CD14-positive monocyte (primary cell): ENCODE data around the gene TRPM4. TPM values are rescaled to one million over a fixed set of nuclear protein-coding genes. Genes with fewer than 3 reads are reported as not detected.

ENCODE experiments used
- DNase-seq, 3 donors: peaks; one replicate each; pipeline ENCODE4 v3.0.0-alpha.2; 2011 to 2022
- H2AFZ ChIP-seq: 2 replicates; pipeline ENCODE4 v1.6.0; 2012; ENCODE audit warnings: mild to moderate bottlenecking, low read depth, low read length, inconsistent platforms; ENCODE audit not compliant: insufficient read depth, poor library complexity, severe bottlenecking
- H3K27ac ChIP-seq, 2 donors: 1 replicate in 1 of 2; 2 replicates in 1 of 2; pipeline ENCODE4 v1.5.1; 2012 to 2013; ENCODE audit warnings: low read length in 2 of 2, control low read depth in 1 of 2, inconsistent platforms in 1 of 2, low read depth in 1 of 2, mild to moderate bottlenecking in 1 of 2
- H3K27me3 ChIP-seq, 2 donors: one replicate each; pipeline versions ENCODE4 v1.6.0 to v1.6.1; 2011 to 2013; ENCODE audit warnings: low read length in 2 of 2; ENCODE audit not compliant: control insufficient read depth in 2 of 2, insufficient read depth in 2 of 2
- H3K36me3 ChIP-seq, 2 donors: replicated peaks in 1 of 2; 1 replicate in 1 of 2; 2 replicates in 1 of 2; pipeline versions ENCODE4 v1.5.1 to v1.6.1; 2012 to 2013; ENCODE audit warnings: low read length in 2 of 2, control low read depth in 1 of 2, inconsistent platforms in 1 of 2, mild to moderate bottlenecking in 1 of 2; ENCODE audit not compliant: insufficient read depth in 2 of 2, control insufficient read depth in 1 of 2
- H3K4me1 ChIP-seq, 2 donors: 1 replicate in 1 of 2; 2 replicates in 1 of 2; pipeline versions ENCODE4 v1.5.1 to v1.6.1; 2012 to 2013; ENCODE audit warnings: low read length in 2 of 2, control low read depth in 1 of 2, inconsistent platforms in 1 of 2, mild to moderate bottlenecking in 1 of 2, moderate library complexity in 1 of 2; ENCODE audit not compliant: insufficient read depth in 2 of 2, control insufficient read depth in 1 of 2
- H3K4me2 ChIP-seq: replicated peaks from 2 replicates; pipeline ENCODE3; 2012; ENCODE audit warnings: low read length, moderate library complexity, mild to moderate bottlenecking; ENCODE audit not compliant: poor library complexity, severe bottlenecking; ENCODE audit errors: extremely low read depth
- H3K4me3 ChIP-seq, 3 experiments: fragments of 200-600 bp in 1 of 3; sonication (generic) in 1 of 3; replicated peaks in 1 of 3; 1 replicate in 2 of 3; 2 replicates in 1 of 3; pipeline ENCODE4 v1.5.1; 2011 to 2013; ENCODE audit warnings: low read length in 3 of 3, mild to moderate bottlenecking in 3 of 3, control low read depth in 2 of 3, low read depth in 2 of 3, inconsistent platforms in 1 of 3, moderate library complexity in 1 of 3
- H3K79me2 ChIP-seq: 2 replicates; pipeline ENCODE4 v1.6.0; 2012; ENCODE audit warnings: mild to moderate bottlenecking, control low read depth, inconsistent platforms, low read length, moderate library complexity; ENCODE audit not compliant: insufficient read depth
- H3K9ac ChIP-seq: 2 replicates; pipeline ENCODE4 v1.6.0; 2017; ENCODE audit warnings: low read length, mild to moderate bottlenecking; ENCODE audit not compliant: insufficient read depth, poor library complexity, severe bottlenecking
- H3K9me3 ChIP-seq, 2 donors: replicated peaks in 1 of 2; 1 replicate in 1 of 2; 2 replicates in 1 of 2; pipeline versions ENCODE4 v1.5.1 to v1.6.1; 2012 to 2013; ENCODE audit warnings: low read length in 2 of 2, control low read depth in 1 of 2; ENCODE audit not compliant: control insufficient read depth in 1 of 2, insufficient read depth in 1 of 2
- H4K20me1 ChIP-seq: 2 replicates; pipeline ENCODE4 v1.6.0; 2012; ENCODE audit warnings: mild to moderate bottlenecking, low read length, control low read depth, moderate library complexity; ENCODE audit not compliant: insufficient read depth
- H3K27ac Mint-ChIP-seq, 7 donors: one replicate each; pipeline ENCODE4 v1.8.0; 2020; ENCODE audit warnings: mild to moderate bottlenecking in 7 of 7, mixed read lengths in 7 of 7, moderate library complexity in 6 of 7, inconsistent platforms in 2 of 7
- H3K27me3 Mint-ChIP-seq, 3 donors: one replicate each; pipeline ENCODE4 v1.8.0; 2021 to 2022; ENCODE audit warnings: low read depth in 3 of 3, mild to moderate bottlenecking in 3 of 3, mixed read lengths in 3 of 3, moderate library complexity in 3 of 3, inconsistent platforms in 1 of 3
- H3K36me3 Mint-ChIP-seq, 2 donors: one replicate each; pipeline ENCODE4 v1.8.0; 2020; ENCODE audit warnings: mixed read lengths in 2 of 2, inconsistent platforms in 1 of 2, mild to moderate bottlenecking in 1 of 2
- H3K4me1 Mint-ChIP-seq: one replicate; pipeline ENCODE4 v1.8.0; 2020; ENCODE audit warnings: mild to moderate bottlenecking, mixed read lengths
- H3K4me3 Mint-ChIP-seq, 2 donors: one replicate each; pipeline ENCODE4 v1.8.0; 2020; ENCODE audit warnings: mild to moderate bottlenecking in 2 of 2, mixed read lengths in 2 of 2, moderate library complexity in 1 of 2
- H3K9me3 Mint-ChIP-seq, 7 donors: one replicate each; pipeline ENCODE4 v1.8.0; 2020 to 2022; ENCODE audit warnings: mixed read lengths in 7 of 7, mild to moderate bottlenecking in 6 of 7, moderate library complexity in 6 of 7, inconsistent platforms in 2 of 7
- WGBS: methylation state at CpG from one replicate; pipeline ENCODE4 v1.1.5; 2013; ENCODE audit warnings: missing lambda C conversion rate; ENCODE audit not compliant: insufficient coverage; 5-methylcytosine and 5-hydroxymethylcytosine counted together
- intact Hi-C, 2 donors: fragments of 100-400 bp; cut with micrococcal nuclease; formaldehyde crosslinking; loops; one replicate each; pipeline versions ENCODE4 v1.15.0 to v1.15.1; 2023
- polyA minus RNA-seq: library from RNA; depleted of rRNA, polyadenylated mRNA; stranded (reverse); fragments of >200 nt; gene quantifications from 2 replicates; pipeline ENCODE4 v1.2.3, GENCODE V29; 2012
- polyA plus RNA-seq, 3 donors: library from polyadenylated mRNA; depleted of rRNA in 1 of 3; unstranded in 2 of 3; stranded (reverse) in 1 of 3; fragments of 300-500 nt in 2 of 3; fragments of >200 nt in 1 of 3; fragmentation: Illumina TruSeq in 2 of 3; gene quantifications; 1 replicate in 2 of 3; 2 replicates in 1 of 3; pipeline ENCODE4 v1.2.3, GENCODE V29; 2012 to 2021
- total RNA-seq, 12 experiments: library from RNA in 1 of 12; stranded (reverse) in 1 of 12; fragments of 120-200 nt in 1 of 12; gene quantifications; one replicate each; pipeline ENCODE4 v1.2.4 and lab custom pipeline; 2013 to 2026; ENCODE audit warnings: mixed read lengths in 6 of 12, inconsistent platforms in 1 of 12
- TF ChIP-seq, protein P1 (sequence below): fragments of 200-600 bp; IDR thresholded peaks from one replicate; pipeline ENCODE4 v1.8.0; 2022; ENCODE audit warnings: antibody characterized with exemption, mild to moderate bottlenecking

TRPM4 gene
- 4.1 TPM for total RNA-seq (2013)
- polyA plus RNA-seq, result 1 to 10 TPM; 6.0 to 6.9 (median 6.6) TPM
- polyA minus RNA-seq, result 1.7 and 2.1 TPM in 2 replicates
- total RNA-seq (lab: John Stamatoyannopoulos, UW), result 0.75 to 5.0 (median 2.9) reads per million in 11 experiments

DNA sequence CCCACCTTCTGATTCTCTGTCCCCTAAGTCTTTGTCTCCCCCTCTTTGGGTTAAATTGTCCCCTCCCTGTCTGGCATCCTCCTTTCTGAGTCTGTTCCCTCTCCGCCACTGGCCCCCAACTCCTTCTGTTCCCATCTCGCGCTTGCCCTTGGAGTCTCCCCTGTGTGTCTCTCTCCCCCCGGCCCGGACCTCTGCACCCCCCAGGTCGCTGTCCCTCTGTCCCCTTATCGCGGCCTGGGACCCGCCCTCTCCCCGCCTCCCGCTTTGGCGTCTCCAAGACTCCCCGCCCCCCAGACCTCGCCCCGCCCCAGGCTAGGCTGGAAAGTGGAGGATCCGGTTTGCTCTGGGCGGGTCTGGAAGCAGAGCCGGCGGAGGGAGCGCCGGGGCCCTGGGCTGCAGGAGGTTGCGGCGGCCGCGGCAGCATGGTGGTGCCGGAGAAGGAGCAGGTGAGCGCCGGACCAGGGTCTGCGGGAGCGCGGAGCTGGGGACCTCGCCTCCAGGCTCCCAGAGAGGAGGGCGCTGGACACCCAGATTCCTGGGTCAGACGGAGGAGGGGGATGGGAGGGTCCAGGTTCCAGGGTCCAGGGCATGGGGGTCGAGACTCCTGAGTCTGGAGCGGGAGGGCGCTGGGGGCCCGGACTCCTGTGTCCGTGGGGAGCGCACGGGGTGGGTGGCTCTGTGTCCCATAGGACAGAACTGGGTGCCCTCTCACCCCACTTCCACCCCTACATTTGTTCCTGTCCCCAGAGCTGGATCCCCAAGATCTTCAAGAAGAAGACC, at the start of gene TRPM4:
TRPM4 (plus strand) TSS at position 348 of the 780 bp plus-strand sequence; CDS start at position 423, 75 bp downstream.
- under 1% methylated on average over 26 of the region's 41 CpGs for WGBS
- Mint-ChIP-seq H3K9me3 (peaks cover 2 to 9% (median 6%) of the 10 kb centered on the region in 7 donors), H3K4me3 (peak within 1 kb of the TSS; percentile 75 to 96), H3K27me3 (peaks cover 42 to 70% (median 65%) of the 10 kb centered on the region in 3 donors), H3K27ac (peak within 1 kb of the TSS in 2 of 7 donors; percentile 24 to 65), H3K4me1 (peaks cover 23% of the 10 kb centered on the region), H3K36me3 (no peaks in the 10 kb centered on the region)
- Histone ChIP-seq H3K27ac (no peak within 1 kb of the TSS), H3K4me2 (peak within 1 kb of the TSS; percentile 94), H3K79me2 (no peaks in the 10 kb centered on the region), H3K9me3 (no peaks in the 10 kb centered on the region), H3K27me3 (peaks cover 7 to 39% of the 10 kb centered on the region in 2 donors), H3K9ac (peak within 1 kb of the TSS; percentile 53), H3K36me3 (no peaks in the 10 kb centered on the region), H4K20me1 (no peaks in the 10 kb centered on the region), H2AFZ (peak within 1 kb of the TSS; percentile 81), H3K4me3 (peak within 1 kb of the TSS; percentile 62 to 84 (median 69)), H3K4me1 (peaks cover 8 to 30% of the 10 kb centered on the region in 2 donors)
- TF ChIP-seq, protein P1, sequence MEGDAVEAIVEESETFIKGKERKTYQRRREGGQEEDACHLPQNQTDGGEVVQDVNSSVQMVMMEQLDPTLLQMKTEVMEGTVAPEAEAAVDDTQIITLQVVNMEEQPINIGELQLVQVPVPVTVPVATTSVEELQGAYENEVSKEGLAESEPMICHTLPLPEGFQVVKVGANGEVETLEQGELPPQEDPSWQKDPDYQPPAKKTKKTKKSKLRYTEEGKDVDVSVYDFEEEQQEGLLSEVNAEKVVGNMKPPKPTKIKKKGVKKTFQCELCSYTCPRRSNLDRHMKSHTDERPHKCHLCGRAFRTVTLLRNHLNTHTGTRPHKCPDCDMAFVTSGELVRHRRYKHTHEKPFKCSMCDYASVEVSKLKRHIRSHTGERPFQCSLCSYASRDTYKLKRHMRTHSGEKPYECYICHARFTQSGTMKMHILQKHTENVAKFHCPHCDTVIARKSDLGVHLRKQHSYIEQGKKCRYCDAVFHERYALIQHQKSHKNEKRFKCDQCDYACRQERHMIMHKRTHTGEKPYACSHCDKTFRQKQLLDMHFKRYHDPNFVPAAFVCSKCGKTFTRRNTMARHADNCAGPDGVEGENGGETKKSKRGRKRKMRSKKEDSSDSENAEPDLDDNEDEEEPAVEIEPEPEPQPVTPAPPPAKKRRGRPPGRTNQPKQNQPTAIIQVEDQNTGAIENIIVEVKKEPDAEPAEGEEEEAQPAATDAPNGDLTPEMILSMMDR, result no peak
- no peak for DNase-seq
- intact Hi-C loops, result no loop called here

- no peak overlapping the region for H3K4me2 ChIP-seq
- no peak overlapping the region for H3K27ac ChIP-seq
- no peaks in the 10 kb centered on the region for H3K27me3 ChIP-seq
- no peak overlapping the region for H2AFZ ChIP-seq
- DNase-seq, result no peak
- TF ChIP-seq, protein P1, result no peak
- no peaks in the 10 kb centered on the region for H3K79me2 ChIP-seq
- WGBS, result 88% methylated on average over 5 of the region's 5 CpGs
- peaks cover 6 to 8% of the 10 kb centered on the region in 2 donors for H3K4me1 ChIP-seq
- intact Hi-C loops, result no loop called here
- peaks cover 9% of the 10 kb centered on the region for H3K4me1 Mint-ChIP-seq
- peaks cover 47 to 53% of the 10 kb centered on the region in 2 donors for H3K36me3 Mint-ChIP-seq
- H3K27me3 Mint-ChIP-seq, result peaks cover 5 to 10% (median 8%) of the 10 kb centered on the region in 3 donors
- H3K4me3 Mint-ChIP-seq, result no peak overlapping the region
- no peaks in the 10 kb centered on the region for H3K9me3 Mint-ChIP-seq
- no peak overlapping the region for H3K9ac ChIP-seq
- H4K20me1 ChIP-seq, result peaks cover 52% of the 10 kb centered on the region
- peaks cover 44 to 55% of the 10 kb centered on the region in 2 donors for H3K36me3 ChIP-seq
- no peaks in the 10 kb centered on the region for H3K9me3 ChIP-seq
- H3K27ac Mint-ChIP-seq, result peak overlapping the region in 1 of 7 donors; percentile 13
- no peak overlapping the region for H3K4me3 ChIP-seq
Measured at GRCh38 chr19:49109051-49109450, 48.5 kb upstream of the TRPM4 start.
